GM18909 (cell line): Measurements from ENCODE around the gene INTS11.
"Not testable (repeated sequence)": the region's sequence is repeated elsewhere in the genome, so short reads cannot be mapped to it uniquely, and the experiment has no call there.

Experiments used
- ATAC-seq: cut with Tn5 transposase; IDR thresholded peaks from one replicate; pipeline ENCODE4 v1.9.1; 2021; ENCODE audit warnings: mild to moderate bottlenecking; ENCODE audit not compliant: unreplicated experiment, poor library complexity

The INTS11 gene

DNA sequence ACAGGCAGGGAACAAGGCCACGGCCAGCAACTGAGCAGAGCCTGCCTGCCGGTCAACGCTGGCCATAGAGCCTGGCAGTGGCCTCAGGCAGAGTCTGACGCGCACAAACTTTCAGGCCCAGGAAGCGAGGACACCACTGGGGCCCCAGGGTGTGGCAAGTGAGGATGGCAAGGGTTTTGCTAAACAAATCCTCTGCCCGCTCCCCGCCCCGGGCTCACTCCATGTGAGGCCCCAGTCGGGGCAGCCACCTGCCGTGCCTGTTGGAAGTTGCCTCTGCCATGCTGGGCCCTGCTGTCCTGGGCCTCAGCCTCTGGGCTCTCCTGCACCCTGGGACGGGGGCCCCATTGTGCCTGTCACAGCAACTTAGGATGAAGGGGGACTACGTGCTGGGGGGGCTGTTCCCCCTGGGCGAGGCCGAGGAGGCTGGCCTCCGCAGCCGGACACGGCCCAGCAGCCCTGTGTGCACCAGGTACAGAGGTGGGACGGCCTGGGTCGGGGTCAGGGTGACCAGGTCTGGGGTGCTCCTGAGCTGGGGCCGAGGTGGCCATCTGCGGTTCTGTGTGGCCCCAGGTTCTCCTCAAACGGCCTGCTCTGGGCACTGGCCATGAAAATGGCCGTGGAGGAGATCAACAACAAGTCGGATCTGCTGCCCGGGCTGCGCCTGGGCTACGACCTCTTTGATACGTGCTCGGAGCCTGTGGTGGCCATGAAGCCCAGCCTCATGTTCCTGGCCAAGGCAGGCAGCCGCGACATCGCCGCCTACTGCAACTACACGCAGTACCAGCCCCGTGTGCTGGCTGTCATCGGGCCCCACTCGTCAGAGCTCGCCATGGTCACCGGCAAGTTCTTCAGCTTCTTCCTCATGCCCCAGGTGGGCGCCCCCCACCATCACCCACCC is 6.9 kb upstream of the INTS11 start, which contains the start of gene TAS1R3:
Gene TAS1R3 (plus strand): TSS at position 213 of the 898 bp plus-strand sequence. CDS start 66 bp downstream, at position 279.
- ATAC-seq: no peak

GRCh38 chr1:1330366-1331067 is 6.1 kb upstream of the INTS11 start:
- no peak for ATAC-seq

- no peak for ATAC-seq
Measured at GRCh38 chr1:1329304-1330210, 5.1 kb upstream of the INTS11 start.

DNA sequence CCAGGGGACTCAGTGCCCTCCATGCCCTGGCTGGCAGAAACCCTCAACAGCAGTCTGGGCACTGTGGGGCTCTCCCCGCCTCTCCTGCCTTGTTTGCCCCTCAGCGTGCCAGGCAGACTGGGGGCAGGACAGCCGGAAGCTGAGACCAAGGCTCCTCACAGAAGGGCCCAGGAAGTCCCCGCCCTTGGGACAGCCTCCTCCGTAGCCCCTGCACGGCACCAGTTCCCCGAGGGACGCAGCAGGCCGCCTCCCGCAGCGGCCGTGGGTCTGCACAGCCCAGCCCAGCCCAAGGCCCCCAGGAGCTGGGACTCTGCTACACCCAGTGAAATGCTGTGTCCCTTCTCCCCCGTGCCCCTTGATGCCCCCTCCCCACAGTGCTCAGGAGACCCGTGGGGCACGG is 3.8 kb upstream of the INTS11 start:
- ATAC-seq: no peak

DNA sequence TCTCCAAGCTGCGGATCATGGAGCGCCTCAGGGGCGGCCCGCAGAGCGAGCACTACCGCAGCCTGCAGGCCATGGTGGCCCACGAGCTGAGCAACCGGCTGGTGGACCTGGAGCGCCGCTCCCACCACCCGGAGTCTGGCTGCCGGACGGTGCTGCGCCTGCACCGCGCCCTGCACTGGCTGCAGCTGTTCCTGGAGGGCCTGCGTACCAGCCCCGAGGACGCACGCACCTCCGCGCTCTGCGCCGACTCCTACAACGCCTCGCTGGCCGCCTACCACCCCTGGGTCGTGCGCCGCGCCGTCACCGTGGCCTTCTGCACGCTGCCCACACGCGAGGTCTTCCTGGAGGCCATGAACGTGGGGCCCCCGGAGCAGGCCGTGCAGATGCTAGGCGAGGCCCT is 2.8 kb upstream of the INTS11 start:
- no peak for ATAC-seq

DNA sequence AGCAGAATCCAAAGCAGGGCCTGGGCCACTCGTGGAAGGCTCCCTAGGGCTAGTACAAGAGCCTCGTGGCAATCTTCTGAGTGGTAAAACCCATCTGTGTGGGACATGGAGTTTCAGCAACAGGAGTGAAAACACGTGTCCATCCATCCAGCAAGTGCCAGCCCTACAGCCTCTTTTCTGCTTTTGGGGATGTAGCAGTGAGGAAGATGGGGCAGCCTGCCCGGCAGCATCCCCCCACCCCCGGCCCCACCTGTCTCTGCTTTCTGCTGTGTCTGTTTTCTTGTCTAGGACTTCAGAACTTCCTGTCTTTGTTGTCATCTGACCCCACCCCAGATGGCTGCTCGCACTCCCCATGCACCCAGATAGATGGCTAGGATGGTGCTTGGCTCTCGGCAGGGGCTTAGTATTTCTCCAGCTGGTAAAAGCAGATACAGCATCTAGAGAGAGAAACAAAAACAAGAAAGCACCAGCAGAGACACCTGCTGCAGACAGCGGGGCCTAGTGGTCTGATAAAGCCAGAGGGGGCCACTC is 1.7 kb upstream of the INTS11 start:
- ATAC-seq: no peak

- no peak for ATAC-seq
Measured at GRCh38 chr1:1325288-1326074, 1.0 kb upstream of the INTS11 start.

- peak; percentile 23 for ATAC-seq
Measured at GRCh38 chr1:1324084-1324523, 356 bp downstream of the INTS11 start.

DNA sequence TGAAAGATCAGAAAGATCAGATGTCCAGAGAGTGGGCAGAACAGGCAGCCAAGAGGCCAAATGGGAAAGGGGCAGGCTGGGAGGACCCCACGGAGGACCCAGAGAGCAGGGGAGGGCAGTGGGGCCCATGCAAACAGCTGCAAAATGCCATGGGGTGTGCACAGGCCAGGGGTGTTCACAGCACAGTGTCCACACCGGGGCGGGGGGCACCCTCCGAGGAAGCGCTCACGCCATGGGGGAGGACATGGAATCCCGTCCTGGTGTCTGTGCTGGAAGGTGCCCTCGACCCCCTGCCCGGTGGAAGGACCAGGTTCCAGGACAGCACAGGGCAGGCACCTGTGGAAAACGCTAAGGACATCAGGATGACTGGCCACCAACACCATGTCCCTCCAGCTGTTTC is 1.5 kb downstream of the INTS11 start:
- ATAC-seq: no peak

DNA sequence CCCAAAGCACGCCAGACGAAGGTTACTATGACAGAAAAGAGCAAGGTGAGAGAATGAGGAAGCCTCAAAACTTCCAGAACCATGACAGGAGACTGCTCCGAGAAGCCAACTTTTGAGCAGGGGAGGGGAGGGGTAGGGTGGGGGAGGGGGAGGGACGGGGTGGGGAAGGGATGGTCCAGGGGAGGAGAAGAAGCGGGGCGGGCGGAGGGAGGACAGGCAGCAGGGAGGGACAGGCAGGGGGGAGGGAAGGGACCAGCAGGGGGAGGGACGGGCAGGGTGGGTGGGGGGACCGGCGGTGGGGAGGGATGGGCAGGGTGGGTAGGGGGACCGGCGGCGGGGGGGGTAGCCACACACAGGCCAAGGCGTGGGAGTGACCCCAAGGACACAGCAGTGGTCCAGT is 2.0 kb downstream of the INTS11 start:
- ATAC-seq: no peak

- ATAC-seq: no peak
Measured at GRCh38 chr1:1321477-1321876, 3.0 kb downstream of the INTS11 start.

GRCh38 chr1:1320666-1321448 is 3.6 kb downstream of the INTS11 start:
- no peak for ATAC-seq

- no peak for ATAC-seq
Measured at GRCh38 chr1:1319646-1319941, 4.9 kb downstream of the INTS11 start.

GRCh38 chr1:1318777-1319645 is 5.4 kb downstream of the INTS11 start:
- no peak for ATAC-seq

DNA sequence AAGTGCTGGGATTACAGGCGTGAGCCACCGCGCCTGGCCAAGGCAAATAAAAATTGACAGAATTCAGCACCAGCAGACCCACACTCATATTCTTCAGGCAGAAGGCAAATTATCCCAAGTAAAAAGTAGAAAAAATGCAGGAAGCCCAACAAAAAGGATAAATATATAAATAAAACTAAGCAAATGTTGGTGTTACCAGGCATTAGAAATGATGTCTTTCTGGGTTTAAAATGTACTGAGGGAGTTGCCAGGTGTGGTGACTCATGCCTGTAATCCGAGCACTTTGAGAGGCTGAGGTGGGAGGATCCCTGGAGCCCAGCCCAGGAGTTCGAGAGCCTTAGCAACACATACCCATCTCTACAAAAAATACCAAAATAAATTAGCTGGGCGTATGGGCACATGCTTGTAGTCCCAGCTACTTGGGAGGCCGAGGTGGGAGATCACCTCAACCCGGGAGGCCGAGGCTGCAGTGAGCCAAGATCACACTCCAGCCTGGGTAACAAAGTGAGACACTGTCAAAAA is 6.3 kb downstream of the INTS11 start:
- ATAC-seq: no peak

GRCh38 chr1:1317420-1317819 is 7.0 kb downstream of the INTS11 start:
- no peak for ATAC-seq

DNA sequence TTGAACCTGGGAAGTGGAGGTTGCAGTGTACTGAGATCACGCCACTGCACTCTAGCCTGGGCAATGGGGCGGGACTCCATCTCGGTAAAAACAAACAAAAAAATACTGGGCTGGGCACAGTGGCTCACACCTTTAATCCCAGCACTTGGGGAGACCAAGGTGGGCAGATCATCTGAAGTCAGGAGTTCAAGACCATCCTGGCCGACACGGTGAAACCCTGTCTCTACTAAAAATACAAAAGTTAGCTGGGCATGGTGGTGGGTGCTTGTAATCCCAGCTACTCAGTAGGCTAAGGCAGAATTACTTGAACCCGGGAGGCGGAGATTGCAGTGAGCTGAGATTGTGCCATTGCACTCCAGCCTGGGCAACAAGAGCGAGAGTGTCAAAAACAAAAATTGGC is 8.3 kb downstream of the INTS11 start:
- not testable (repeated sequence) for ATAC-seq
